Activated CD4-positive, alpha-beta T cell treated with anti-CD3 and anti-CD28 coated beads for 4 hours (primary cell): ENCODE measurements around the gene BRD4.

ENCODE experiments used
- DNase-seq, 2 donors: peaks; one replicate each; pipeline ENCODE4 v3.0.0-alpha.2; 2020

Gene BRD4

DNA sequence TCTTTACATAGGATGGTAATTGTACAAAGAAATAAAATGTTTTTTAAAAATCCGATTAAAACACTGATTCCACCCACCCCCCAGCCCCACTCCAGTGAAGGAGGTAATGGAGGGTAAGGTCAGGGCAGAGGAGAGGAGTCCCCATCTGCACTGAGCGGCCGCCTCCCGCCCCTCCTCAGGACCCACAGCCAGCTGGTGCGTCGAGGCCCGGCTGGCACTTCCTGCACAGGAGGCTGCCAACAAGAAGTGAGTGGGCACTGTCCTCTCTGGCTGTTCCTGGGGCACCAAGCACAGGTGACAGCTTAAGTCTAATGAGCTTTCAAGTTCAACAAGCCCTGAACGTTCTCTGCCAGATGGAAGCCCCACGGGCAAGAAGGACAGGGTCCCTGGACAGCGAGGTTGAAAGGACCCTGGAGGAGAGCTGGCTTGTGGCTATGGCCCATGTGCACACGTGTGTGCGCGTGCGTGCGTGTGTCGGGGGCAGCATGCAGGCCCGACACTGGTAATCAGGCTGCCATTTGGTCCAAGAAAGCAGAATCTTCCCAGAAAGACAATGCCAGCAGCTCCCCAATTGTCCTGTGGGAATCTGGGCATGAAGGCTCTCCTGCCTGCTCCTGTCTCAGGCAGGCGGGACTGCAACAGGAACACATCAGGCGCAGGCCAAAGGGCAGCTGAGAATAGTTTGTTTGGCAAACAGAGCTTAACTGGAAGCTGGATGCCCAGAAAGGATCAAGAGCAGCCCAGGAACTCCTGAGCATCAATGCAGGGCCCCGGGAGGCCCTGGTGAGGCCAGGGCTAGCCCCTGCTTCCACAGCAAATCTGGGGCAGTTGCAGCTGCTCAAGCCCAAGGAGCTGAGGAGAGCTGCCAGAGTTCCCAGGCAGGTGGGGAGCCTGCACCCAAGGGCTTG, 85.0 kb downstream of the BRD4 start:
- DNase-seq: no peak

DNA sequence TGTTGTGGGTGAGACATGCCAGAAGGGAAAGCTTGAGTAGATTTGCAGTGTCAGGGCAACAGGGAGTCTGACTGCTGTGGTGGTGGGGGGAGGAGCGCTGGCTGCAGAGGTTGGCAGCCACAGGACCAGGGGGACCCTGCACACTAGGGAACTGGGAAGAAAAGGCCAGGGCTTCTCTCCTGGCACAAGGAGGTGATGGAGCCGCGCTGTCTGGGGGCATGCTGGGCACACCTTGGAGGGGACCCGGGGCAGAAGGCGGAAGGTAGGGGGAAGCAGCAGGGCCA, 86.2 kb downstream of the BRD4 start:
- no peak for DNase-seq

DNA sequence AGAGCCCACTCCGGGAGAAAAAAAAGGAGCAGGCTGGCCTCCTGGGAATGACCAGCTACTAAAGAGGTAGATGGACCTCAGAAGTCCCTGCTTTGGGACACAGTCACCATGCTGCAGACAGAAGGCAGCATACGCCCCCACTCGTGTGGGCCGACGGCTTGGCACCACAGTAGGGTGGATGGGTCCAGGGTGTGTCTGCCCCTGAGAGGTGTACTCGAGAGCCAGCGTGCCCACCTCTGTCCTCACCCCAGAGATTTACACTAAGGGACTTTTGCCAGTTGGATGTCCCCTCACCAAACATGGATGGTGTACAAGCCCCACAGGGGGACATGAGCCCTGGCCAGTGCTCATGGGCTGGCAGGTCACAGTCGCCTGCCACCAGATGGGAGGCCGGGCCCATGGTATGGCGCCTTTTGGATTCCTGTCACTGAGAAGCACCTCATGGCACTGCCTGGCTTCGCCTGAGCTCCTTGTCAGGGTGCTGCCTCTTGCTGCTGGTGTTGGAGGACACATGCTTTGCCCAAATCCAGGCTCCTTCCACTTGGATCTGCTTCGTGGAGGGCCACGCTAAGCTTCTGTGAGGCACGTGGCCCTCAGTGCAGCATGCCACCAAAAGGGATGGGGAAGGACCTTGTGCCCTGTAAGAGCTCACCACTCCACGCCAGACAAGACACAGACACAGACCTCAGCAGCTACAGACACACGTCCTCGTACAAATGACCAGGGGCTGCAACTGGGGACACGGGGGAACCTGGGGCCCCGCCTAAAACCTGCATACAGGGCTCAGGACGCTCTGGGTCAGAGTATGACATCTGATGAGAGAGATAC, 86.8 kb downstream of the BRD4 start:
- no peak for DNase-seq

DNA sequence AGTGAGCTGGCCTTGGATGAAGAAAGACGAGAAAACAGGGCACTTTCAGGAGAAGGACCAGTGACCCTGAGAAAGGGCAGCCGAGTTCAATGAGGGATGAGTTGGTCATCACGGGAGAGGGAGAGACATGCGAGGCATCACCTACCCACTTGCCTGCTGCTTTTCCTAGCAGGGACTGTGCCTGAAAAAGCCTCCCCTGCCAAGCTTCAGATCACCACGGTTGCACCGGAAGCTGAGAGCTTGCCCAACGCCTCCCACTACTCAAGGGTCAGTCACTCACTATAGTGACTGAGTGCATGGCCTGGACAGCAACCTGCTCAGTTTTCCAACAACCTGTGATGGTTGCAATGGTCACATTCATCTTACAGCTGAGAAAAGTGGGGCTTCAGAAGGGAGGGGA, 87.5 kb downstream of the BRD4 start:
- no peak for DNase-seq

DNA sequence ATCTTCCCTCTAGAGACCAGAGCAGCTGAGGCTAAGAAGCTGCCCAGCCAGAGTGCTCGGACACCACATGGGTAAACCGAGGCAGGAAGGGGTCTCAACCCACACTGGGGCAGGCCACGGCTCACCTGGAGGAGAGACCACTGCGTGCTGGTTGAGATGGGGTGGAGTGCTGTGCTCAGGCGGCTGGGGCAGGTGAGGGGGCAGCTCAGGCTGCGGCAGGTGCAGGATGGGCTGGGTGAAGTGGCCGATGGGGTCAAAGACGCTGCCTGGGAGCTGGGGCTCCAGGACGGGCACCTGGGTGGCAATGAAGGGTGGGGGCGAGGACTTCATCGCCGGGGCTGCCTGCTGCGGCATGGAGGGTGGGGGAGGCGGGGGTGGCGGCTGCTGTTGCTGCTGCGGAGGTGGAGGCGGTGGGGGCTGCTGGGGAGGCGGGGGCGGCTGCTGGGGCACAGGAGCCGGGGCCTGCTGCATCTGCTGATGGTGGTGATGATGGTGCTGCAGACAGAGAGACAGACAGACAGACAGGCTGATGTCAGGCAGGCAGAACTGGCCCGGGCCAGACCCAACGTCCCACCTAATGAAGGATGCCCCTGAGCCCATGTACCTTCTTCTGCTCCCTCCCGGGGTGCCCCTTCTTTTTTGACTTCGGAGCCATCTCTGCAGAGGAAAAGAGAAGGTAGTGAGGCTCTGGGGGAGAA, 88.1 kb downstream of the BRD4 start:
- no peak for DNase-seq

DNA sequence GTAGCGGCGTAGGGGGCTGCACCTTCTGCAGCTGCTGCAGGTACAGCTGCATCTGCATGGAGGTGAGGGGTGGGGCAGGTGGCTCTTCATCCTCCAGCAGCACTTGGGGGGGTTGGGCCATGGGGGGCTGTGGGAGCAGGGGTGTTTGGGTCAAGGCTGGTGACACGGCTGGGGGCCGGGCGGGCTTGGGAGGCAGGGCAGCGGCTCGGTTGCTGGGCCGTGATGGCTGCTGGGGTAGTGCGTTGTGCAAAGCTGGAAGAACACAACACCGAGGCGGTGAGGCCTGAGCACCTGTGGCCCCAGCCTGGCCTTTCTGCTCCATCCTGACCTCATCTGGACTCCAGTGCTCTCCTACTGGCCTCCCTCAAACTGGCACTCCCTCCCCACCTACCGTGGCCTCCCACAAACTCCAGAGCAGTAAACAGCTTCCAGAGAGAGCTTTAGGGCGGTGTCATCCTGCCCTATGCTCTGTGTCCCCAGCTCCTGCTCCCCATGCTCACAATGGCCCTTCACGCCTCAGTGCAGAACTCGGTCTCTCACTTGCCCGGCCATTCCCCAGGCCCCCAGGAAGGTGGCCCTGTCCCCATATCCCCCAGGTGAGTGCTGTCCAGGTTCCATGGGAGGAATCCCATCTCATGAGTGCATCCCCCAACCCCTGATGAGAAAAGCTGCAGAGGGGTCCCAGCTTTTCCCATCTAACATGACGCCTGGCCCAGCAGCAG, 88.9 kb downstream of the BRD4 start:
- DNase-seq: no peak

DNA sequence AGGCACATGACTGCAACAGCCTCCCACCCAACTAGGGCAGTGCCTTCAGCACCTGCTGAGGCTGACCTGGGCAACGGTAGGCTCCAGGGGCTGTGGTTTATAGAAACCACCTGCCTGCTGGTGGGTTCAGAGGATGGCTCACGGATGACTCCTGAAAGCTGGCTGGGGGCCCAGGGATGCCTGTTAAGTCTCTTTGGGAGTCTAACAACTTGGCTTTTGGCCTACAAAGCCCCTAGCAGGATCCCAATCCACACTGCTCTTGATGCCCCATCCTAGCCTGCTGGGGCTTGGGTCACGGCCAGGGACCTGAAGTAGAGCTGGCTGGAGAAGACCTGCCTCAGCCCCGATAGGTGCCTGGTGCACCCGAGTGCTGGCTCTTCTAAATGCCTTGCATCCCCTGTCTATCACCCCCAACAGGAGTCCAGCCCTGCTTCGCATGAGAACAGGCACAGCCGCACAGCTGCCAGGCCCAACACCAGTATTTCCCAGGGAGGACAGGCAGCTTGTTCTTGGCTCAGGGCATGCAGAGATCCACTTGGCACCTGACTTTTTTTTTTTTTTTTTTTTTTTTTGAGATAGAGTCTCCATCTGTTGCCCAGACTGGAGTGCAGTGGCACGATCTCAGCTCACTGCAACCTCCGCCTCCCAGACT, 91.0 kb downstream of the BRD4 start:
- no peak for DNase-seq

DNA sequence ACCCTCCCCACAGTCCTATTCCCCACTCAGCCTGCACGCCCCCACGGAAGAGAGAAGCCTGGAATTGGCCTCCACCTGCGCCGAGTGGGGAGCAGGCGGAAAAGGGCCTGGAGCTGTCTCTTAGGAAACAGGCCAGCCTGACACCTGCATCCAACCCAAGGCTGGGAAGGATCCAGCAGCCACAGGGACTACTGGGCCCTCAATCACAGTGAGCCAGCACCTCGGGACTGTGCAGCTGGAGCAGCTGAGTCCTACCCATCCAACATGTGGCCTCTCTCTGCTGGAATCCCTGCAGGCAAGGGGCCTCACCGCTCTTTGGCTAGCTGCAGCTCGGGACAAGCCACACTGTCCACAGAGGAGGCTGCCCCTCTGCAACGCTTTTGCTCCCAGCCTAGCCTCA, 91.8 kb downstream of the BRD4 start:
- DNase-seq: no peak

DNA sequence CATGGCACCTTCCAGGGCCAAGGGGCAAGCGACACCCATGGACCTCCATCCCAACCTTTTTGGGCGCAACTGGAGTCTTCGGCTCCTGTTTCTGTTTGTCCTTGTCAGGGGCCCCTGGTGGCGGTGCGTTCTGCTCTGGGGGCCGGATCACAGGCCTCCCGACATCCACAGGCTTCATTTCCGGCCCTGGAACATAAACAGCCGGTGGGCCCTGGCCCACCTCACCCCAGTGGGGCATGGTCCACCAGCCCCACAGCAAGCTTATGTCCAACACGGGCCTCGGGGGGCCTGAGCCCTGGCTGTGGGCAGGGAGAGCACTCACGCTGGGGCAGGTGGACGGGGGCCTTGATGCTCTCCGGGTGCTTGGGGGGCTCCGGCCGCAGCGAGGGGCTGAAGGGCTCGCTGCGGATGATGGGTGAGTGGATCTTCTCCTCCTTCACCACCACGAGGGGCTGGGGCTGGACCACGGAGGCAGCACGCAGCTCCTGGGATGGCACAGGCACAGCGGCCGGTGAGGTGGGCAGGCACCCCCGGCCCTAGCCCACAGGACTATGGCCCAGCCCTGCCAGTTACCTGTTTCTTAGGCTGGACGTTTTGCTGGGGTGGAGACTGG, 92.9 kb downstream of the BRD4 start:
- no peak for DNase-seq

DNA sequence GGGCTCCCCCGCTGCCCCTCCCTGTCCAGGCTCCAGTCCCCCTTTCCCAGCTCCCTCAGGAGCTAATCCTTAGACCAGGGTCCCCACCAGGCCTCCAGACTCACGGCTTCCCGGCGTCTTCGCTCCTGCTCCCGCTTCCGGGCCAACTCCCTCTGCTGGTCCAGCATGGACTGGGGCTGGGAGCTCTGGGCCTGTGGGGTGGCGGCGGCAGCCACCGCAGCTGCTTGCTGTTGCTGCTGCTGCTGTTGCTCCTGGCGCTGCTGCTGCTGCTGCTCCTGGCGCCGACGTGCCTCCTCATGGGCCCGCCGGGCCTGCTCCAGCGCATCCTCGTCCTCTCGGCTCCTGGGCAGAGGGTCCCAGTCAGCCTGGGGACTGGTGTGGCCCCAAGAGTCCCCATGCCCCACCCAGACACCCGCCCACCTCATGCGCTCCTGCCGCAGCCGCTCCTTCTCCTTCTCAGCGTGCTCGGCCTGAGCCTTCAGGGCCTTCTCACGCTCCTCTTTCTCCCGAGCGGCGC, 93.6 kb downstream of the BRD4 start:
- DNase-seq: no peak

DNA sequence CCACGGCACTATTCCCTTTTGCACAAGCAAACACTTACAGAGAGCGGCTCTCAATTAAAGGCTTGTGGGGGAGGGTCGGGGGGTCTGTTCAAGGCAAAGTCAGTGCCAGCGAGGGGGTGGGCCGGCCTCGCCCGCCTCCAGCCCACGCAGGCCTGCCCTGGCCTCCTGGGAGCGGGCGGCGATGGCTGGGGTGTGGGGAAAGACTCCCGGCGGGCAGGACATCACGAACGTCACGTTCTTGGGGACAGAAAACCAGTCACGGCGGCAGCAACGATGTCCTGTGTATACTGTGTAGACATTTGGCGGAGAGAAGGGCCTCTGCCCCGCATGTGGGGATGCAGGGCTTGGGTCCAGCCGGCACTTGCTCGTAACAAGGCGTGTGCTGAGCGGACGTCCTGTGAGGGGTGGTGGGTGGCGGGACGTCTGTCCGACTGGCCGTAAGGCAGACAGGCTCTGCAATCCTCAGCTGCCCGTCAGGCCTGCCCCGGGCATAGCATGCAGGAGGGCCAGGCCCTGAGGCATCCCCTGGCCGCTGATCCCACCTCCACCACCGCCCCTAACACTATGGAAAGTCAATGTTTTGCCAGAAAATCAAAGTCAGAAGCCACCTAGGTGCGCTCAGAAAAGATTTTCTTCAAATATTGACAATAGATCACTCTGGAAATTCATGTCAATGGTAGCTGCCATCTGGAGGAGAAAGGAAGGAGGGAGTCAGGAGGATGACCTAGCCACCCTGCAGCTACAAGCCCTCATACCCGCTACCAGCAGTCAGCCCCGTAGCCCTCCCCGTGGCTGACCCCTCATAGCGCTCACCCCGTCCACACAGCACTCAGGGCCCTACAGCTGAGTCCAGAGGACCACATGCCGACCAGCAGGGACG, 94.3 kb downstream of the BRD4 start:
- no peak for DNase-seq

DNA sequence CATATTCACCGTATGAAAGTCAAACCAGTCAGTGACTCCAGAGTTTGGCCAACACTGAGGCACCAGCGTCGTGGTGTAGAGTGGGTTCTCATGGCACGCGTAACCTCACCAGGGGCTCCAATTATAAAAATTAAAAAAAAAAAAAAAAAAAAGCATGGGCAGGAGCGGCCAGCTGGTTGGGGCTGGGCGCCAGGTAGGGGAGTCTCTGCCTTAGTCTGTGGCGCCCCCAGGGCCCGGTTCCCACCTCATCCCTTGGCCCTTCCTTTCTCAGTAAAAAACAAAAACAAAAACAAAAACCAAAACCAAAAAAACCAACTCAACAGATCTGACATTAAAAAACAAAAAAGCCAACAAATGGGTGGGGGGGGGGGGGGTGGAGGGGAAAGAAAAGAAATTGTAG, 95.5 kb downstream of the BRD4 start:
- no peak for DNase-seq

DNA sequence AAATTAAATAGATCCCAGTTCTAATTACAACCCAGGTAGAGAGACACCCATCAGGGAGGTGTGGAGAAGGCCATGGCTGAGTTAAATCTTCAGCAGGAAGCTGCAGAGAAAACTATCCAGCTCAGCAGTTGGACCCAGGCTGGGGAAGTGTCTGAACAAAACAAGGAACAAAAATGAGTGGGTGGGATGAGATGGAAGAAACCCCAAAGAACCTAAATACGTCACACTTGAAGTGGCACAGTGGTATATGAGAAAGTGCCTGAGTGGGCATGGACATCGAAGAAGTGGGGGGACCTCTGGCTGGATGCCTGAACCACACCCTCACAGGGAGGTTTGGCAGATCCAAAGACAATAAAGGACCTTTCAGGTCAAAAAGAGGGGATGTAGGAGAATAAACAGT, 96.6 kb downstream of the BRD4 start:
- no peak for DNase-seq

DNA sequence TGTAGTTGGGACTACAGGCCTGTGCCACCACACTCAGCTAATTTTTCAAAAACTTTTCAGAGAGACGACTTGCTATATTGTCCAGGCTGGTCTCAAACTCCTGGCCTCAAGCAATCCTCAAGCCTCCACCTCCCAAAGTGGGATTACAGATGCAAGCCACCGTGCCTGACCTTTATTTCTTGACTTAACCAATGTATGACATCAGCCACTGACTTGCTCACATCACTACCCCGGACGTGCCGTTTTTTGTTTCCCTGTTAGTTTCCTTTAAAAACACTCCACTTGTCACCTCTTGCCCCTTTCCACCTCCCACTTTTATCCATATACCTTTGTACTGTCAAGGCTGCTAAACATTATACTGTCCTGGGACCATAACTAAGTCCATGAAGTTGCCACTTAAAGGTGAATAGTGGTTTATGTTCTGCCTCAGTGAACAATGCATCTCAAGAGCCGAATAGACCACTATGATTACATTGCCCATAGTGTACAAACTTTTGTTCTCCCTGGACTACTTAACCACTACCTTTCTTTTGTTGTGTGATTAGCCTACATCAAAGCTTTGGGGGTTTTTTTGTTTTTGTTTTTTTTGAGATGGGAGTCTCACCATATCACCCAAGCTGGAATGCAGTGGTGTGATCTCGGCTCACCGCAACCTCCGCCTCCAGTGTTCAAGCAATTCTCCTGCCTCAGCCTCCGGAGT, 97.8 kb downstream of the BRD4 start:
- DNase-seq: no peak

DNA sequence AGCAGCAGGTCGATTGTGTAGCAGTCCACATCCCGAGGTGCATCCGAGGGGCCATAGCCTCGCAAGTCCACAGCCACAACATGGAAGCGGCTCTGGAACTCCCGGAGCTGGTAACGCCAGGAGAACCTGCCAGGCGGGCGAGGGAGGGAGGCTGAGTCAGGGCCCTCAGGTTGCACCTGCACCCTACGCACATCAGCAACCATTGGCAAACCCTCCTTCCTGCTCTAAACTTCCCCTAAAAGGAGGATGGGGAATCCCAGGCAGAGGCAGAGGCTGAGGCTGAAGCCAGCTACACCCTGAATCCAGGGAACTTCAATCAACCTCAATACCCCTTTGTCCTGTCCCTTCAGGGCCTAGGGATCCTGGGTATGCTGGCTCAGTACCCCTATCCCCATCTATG, 101.1 kb downstream of the BRD4 start:
- no peak for DNase-seq

DNA sequence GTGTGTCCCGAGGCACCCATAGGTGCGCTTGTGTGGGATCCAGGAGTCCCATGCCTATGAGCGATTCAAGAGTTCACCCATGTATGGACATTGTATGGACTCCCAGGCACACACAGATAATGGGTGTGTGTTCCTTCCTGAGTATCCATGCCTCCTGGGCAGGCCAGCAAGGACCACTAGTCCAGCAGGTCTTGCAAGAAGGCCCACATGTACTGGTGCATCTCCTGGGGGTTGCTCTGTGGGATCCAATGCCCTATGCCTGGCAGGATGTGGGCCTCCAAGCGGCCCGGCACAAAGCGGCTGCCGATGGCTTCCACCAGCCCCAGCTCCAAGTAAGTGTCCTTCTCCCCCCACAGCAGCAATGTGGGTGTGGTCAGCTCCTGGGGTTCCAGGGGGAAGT, 105.1 kb downstream of the BRD4 start:
- DNase-seq: no peak

DNA sequence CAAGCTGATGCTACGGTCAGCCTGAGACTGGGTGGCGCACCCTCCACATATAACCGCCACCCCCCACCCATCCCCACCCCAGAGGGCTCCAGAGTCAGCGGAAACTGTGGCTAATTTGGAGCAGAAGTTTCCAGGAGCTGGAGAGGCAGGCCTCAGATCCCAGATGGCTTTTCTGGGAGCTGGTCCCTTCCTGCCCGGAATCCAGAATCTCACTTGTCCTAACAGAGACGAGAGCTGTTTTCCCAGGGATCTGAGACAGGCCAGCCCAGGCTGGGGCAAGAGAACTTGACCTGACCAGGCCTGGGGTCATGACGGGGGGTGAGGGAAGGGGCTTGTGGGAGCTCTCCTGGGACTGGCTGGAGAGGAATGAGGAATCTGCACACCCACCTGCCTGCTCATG, 106.6 kb downstream of the BRD4 start:
- no peak for DNase-seq

DNA sequence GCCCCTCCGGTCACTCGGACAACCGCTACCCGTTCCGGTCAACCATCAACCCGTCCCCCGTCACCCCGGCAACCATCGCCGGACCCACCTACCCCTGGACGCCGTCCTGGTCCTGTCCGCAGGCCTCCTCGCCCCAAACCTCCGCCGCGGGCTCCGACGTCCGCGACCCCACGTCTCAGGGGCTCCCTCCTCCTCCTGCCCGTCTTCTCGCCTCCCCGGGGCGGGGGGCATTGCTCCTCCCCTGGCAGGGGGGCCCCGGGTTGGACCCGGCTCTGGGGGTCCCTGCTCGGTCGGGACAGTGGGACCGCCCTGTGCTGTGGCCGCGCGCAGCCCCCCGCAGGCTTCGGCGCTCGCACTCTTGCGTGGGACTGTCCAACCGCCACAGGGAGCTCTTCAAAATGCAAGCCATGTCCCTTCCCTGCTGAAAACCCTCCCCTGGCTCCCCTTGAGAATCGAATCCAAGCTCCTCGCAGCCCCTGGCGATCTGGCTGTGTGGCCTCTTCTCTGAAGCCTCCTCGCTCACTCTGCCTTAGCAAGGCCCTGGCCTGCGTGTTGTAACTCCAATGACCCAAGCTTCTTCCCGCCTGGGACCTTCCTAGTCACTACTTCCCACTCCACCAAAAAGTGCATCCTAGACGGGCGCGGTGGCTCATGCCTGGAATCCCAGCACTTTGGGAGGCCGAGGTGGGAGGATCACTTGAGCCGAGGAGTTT, 108.5 kb downstream of the BRD4 start:
- no peak for DNase-seq
